ENCODE results near the gene OR4E2.
"Not testable (repeated sequence)": the region's sequence is repeated elsewhere in the genome, so short reads cannot be mapped to it uniquely, and the experiment has no call there.

OR4E2 gene, protein sequence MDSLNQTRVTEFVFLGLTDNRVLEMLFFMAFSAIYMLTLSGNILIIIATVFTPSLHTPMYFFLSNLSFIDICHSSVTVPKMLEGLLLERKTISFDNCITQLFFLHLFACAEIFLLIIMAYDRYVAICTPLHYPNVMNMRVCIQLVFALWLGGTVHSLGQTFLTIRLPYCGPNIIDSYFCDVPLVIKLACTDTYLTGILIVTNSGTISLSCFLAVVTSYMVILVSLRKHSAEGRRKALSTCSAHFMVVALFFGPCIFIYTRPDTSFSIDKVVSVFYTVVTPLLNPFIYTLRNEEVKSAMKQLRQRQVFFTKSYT

DNA sequence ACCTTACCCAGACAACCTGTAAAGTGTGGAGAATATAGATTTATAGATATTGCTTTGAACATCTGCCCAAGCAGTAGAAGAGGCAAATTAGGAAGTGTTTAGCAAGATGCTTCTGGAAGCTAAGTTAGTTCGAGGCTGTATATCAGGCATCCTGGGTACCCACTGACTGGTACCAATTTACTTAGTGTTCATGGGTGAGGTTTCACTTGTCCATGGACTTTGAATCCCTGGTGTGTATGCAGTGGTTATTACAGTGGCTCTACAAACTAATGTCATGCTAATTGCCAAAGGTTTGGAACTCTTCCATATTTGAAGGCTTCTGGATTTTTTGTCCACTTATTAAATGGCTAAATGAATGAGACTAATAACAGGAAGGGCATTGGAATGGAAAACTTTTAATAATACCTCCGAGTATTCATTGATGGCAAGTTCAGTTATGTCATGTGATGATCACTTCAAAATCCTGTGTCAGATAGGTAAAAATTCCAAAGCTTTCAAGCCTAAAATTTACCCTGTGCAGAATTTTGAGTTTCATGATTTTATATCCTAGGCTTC, at the start of gene OR4E2:
TSS of gene OR4E2 (plus strand) at position 505 of the 555 bp plus-strand sequence. CDS start 11,248 bp downstream, outside the sequence.
- no peak for DNase-seq

DNA sequence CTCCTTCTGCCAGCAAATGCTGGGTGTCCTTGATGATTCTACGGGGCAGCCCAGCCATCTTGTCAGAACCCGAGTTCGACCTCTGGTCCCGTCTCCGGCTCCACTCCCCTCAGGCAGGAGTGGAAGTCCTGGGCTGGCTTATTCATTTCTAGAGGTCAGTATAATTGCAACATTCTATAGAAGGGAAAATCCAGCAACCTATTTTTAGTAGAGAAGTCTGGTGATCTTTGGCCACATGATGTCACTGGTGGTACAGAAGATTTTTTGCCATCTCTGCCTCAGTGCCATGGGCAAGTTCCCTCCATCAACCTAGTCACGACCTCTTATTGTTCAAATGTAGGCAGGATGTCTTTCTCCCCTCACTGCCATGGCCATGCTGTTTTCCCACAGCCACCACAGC, 41.3 kb upstream of the OR4E2 start:
- DNase-seq, result no peak

DNA sequence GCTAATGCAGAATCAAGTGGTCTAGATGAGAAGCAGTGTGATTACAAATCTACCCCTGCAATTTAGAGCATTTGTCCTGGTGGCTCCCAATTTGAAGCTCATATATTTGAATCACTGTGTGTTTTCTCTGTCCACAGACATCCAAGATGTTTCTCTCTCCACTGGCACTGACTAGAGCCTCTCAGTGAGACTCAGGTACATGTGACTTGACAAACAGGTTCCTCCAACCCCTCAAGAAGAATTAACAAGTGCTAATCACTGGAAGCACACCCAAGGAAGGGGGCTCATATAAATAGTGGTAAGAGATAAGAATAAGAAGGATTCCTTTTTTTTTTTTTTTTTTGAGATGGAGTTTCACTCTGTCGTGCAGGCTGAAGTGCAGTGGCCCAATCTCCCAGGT, 39.4 kb upstream of the OR4E2 start:
- DNase-seq, result no peak

DNA sequence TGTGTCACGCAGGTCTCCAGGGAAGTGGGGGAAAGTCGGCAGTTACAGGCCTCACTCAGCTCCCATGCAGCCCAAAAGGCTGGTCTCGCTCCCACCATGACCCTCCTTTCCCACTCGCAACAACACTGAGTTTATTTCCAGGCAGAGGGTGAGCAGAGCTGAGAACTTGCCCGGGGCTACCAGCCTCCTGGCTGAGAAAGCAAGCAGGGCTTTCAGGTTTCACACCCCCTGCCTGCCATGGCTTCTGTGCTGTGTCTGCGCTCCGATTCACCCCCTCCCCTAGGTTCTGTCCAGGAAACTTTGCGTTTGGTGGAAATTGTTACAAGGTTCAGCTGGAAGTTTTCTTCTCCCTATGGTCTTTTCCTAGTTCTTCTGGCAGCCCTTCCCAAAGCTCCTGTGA, 36.0 kb upstream of the OR4E2 start:
- DNase-seq, result no peak

DNA sequence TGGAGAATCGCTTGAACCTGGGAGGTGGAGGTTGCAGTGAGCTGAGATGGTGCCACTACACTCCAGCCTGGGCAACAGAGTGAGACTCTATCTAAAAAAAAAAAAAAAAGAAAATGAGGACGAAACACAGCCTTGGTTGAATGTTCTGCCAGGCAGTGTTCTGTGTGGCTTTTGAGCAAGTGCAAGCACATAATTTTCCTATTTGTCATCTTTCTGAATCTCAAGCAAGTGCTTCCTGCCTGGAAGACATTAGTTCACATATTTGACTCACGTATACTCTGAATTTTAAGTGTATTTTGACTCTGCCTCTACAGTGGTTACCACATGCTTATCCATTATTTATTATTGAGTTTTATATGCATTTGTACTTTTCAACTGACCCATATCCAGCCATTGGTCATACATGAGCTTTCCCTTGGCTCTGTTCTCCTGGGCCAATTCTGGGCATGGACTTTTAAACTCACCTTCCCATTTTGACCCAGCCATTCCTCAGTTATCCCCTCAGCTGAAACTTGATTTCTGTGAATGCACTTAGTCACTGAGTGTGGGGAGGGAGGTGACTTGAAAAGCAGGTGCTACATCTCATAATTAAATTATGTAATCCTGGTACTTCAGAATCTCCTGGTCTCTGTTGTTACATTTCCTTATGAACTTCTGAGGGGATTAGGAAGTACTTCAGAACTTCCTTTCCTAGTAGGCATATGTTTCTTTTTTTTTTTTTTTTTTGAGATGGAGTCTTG, 27.0 kb upstream of the OR4E2 start:
- DNase-seq, result no peak

DNA sequence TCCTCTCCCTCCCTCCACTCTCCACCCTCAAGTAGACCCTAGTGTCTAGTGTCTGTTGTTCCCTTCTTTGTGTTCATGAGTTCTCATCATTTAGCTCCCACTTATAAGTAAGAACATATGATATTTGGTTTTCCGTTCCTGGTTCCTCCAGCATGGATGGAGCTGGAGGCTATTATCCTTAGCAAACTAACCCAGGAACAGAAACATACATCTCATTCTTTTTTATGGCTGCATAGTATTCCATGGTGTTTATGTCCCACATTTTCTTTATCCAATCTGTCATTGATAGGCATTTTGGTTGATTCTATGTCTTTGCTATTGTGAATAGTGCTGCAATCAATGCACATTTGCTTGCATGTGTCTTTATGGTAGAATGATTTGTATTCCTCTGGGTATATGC, 23.1 kb upstream of the OR4E2 start:
- not testable (repeated sequence) for DNase-seq

DNA sequence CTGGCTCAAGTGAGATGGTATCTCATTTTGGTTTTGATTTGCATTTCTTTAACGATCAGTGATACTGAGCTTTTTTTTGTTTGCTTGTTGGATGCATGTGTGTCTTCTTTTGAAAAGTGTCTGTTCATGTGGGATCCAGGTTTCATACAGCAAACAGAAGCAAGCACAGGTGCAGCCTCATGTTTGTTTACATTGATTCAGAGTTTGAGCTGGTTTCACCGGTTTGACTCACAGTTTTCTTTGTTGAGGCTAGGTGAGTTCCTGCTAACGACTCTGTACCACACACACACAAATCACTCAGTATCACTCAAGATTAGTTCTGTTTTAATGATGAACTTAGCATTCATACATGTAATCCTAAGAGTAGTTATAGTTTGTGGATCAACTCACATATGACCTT, 22.6 kb upstream of the OR4E2 start:
- no peak for DNase-seq

DNA sequence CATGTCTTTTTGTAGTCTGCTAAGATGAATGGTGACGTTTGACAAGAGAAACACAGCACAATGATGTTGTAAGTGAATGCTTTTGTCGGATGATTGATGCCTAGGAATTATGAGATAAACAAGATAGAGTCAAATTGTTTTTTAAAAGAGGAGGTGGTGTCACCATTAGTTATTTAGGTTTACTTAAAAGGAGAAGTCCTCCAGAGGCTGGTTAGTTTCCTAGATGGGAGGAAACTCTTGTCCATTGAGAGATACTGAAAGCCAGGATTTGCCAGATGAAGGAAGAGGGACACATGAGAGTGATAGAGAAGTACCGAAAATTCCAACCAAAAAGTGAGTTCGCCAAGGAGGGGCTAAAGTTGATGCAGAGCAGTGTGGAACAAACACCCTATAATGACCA, 18.8 kb upstream of the OR4E2 start, which contains the start of gene OR10G2:
TSS of gene OR10G2 (minus strand) at position 101 of the 400 bp plus-strand sequence. CDS start at position 3, 98 bp downstream.
- no peak for DNase-seq

DNA sequence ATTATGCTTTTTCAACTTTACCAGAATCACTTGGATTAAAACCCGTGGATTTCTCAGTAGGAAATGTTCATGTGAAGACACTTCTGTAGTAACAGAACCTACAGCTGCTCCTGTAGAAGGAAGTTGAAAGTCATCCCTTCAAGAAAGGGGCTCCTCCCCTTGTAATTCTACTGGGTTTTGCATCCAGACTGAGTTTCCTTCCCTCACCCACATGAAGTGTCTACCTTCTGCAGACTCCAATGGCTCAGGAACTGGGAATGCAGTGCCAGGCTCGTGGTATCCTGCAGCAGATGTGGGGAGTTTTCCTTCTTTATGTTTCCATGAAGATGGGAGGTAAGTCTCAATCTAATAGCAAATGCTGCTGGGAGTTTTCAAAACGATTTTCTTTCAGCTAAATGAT, 11.0 kb upstream of the OR4E2 start:
- no peak for DNase-seq

DNA sequence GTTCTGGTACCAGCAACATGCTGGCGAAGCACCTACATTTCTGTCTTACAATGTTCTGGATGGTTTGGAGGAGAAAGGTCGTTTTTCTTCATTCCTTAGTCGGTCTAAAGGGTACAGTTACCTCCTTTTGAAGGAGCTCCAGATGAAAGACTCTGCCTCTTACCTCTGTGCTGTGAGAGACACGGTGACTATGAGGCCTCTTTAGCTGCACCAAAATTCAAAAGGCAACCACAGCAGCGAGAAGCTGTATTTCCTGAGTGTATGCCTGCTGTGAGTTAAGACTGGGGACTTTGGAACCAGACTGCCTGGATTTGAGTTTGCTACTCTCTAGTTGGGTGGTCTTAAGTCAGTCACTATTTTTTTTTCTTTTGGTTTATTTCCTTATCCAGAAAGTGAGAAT, 10.2 kb upstream of the OR4E2 start:
- DNase-seq, result no peak

DNA sequence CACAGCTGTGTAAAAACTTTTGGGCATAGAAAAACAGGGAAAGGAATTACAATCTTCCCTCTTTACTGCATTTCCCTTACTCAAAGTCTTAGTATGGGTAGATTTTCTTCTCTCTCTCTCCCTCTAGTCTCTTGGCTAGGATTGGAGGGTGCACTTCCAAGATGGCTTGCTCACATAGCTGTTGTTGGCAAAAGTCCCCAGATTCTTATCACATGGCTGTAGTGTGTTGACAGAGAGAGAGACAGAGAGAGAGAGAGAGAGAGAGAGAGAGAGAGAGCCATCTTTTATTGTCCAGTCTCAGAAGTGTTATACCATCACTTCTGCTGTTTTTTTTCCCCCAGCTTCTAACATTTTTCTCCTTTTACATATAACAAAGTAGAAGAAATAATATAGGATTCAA, 6.3 kb upstream of the OR4E2 start:
- DNase-seq, result no peak

DNA sequence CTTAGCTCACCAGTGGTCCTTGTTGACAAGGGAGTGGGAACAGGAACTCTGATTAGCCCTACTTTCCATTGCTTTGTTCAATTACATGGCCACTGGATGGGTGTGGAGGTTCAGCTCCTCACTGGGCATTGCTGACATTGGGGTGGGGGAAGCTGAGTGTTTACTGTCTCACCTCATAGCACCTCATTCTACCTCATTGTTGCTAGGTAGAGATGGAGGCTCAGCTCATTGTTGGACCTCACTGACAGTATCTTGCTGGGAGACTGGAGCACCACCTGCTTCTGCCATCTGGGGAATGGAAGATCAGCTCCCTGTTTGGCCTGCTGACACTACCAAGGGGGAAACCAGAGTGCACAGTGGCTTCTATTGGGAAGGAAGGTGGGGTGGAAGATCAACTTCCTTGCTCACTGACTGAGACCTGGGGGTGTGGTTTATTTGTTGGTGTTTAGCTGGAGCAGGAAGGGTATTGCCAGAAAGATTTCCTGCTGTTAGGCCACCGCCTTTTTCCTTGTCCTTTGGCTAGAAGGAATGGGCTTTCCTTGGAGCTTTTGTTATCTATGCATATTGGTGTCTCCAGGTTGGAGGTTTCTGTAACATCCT, 1.3 kb upstream of the OR4E2 start:
- DNase-seq, result no peak

DNA sequence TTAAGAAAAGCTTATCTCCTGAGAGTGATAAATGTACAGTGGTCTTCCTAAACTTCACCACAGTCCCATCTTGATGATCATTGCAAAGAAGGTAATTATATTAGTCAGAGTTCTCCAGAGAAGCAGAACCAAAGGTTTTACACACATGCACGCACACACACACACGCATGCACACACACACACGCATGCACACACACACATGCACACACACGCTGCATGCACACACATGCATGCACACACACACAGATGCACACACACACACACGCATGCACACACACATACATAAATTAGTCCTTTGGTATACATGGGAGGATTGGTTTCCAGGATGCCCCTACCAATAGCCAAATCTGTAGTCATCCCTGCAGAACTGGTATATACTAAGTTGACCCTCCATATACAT, 580 bp downstream of the OR4E2 start:
- DNase-seq, result no peak

DNA sequence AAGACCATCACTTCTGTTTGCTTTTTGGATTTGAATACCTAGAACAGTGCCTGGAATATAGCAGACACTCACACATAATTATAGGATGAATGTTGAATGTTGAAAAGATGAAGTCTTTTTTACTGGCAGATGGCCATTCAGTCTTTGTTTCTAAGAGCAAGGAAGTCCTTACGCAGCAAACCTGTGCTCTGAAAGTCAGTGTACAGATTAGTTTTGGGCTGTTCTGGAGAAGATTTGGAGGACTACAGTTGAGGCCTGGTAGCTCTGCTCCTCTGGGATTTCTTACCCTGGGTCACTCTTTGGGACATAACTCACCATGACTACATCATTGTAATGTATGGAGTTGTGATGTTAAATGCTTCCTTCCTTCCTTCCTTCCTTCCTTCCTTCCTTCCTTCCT, 3.3 kb downstream of the OR4E2 start:
- DNase-seq, result no peak

DNA sequence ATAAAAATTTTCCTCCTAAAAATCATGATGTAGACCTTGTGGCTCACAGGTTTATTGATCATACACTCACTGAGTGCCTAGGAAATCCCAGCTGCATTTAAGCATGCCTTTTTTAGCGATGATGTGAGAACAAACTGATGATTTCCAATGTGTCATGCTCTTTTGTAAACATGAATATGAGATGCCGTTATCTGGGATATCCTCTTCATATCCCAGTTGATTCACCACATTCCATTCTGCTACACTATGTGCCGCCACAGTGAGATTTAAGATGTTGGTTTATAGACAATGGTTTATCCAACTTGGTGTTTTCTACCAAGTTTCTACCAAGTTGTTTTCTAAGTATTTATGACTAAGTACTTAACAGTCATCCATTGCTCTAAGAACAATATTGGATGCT, 14.7 kb downstream of the OR4E2 start:
- DNase-seq, result no peak

DNA sequence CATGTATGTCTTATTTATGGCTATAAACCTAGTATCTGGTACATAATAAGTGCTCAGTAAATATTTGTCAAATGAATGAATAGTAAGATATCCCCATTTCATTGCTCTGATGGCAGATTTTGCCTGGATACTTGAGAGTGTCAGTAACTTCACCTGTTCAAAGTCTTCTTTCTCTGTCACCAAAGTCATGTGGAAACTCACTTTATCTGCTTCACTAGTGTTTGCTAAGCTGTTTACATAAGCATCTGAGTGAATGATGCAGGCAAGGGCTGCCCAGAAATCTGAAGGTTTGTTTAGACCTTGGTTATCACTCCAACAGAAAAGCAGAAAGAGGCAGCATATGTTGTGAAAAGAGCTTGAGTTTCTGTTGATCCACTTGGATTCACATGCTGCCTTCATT, 15.6 kb downstream of the OR4E2 start:
- DNase-seq, result no peak

DNA sequence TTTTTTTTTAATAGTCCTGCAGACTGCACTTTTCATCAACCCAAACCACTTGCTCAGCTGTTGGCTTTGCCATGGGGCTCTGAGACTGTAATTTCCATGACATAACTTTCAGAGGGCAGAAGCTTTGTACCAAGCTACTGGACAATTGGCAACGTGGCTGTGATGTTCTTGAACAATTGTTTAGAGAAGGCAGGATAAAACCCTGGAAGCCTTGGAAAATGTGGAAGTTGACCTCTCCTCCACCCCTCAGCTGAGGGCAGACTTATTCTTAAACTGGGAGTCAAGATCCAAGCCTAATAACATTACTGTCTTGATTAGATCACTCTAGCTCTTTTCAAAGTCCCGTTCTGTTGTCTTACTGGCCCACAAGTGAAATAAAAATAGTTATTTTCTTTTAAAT, 17.7 kb downstream of the OR4E2 start:
- DNase-seq, result no peak

DNA sequence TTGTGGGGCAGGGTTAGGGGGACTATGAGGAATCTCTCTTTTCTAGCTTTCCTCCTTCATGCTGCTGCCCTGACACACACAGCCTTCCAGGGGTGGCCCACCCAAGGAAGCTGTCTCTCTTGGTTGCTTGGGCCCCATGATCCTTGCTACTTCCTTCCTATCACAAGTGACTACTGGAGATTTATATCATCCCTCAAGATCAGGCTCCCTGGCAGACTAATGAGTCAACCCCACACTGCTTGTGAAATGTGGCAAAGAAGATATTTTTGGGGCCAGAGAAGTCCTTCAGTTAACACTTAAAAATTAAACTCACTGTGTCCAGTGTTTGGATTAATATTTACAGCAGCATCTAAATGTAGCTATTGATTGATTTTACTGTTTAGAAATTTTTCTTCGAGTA, 18.5 kb downstream of the OR4E2 start:
- no peak for DNase-seq

DNA sequence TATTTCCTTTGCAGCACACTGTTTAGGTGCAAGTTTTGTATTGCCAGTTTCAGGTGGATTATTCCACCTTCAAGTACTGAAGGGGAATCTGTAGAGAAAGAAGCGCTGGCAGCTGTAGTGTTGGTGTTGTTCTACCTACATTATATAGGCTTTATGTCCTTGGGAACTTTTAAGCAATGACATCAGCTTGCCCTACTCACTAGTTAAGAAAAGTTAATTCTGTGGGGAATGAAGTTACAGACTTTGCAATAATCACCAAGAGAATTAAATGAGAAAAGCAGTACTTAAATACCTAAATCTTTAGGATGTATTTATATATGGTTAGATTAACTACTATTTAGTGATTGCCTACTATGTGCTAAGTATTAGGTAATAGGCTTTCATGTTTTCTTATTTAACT, 20.1 kb downstream of the OR4E2 start, which contains the start of gene OR4E1:
TSS of gene OR4E1 (minus strand) at position 101 of the 400 bp plus-strand sequence. CDS start 2,883 bp downstream, outside the sequence.
- DNase-seq, result no peak

DNA sequence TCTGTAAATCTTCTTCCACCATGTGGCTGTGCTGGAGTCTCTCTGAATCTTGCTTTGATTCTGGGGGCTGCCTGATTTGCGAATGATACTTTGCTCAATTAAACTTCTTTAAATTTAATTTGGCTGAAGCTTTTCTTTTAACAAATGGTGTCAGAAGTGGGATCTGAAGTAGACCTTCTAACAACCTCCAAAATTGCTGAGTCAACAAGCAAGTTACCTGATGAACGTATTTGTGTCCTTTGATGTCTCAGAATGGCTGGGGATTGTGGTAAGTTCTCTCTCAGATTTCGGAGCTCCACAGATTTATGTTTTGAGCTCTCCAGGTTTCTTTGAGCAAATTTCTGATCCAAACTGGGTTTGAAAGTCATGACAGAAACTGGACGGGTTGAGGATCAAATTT, 21.9 kb downstream of the OR4E2 start:
- no peak for DNase-seq

DNA sequence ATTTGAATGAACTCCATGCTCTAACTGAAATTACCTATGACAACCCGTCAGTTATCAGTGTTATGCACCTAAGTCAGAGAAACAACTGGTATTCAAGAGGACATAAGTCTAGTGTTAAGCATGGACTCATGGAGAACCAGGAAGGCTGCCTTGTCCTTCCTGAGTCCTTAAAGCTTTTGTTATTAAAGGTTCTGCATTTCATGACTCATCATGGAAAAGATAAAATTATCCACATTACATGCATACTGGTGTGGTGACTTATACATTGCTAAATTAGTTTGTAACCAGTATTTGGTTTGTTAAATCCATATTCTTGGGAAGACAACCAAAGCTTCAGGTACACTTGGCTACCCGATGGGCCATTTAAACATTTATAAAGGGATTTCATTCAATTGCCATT, 26.4 kb downstream of the OR4E2 start:
- DNase-seq, result no peak

DNA sequence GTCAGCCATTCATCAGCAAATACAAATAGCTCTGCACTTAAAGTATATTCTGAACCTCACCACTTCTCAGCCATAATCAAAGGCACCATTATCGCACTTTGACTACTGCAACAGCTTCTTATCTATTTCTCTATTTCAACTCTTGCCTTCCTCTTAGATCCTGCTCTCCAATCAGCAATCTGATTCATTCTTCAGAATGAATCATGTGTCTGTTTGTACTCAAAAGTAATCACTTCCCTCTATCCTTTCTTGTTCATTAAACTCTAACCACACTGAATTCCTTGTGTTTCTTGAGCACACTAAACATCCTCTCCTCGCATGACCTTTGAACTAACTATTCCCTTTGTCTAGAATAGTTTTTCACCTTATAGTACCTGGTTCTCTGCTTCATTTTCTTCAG, 32.8 kb downstream of the OR4E2 start:
- DNase-seq, result no peak

DNA sequence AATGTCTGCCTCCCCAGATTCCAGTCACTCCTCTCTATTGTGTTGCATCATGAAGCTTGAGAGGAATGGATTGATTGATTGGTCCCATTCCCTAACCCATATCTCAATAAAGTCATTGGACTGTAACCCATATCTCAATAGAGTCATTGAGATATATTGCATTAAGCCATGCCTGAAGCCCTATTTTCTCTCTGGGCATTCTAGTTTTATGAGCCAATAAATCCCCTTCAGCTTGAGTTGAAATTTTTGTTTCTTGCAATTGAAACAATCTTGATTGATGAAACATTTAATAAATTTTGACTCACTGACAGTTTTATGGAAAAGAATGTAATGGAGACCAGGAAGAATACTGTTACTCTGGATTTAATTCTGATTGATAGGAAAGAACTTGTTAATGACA, 40.8 kb downstream of the OR4E2 start:
- no peak for DNase-seq

DNA sequence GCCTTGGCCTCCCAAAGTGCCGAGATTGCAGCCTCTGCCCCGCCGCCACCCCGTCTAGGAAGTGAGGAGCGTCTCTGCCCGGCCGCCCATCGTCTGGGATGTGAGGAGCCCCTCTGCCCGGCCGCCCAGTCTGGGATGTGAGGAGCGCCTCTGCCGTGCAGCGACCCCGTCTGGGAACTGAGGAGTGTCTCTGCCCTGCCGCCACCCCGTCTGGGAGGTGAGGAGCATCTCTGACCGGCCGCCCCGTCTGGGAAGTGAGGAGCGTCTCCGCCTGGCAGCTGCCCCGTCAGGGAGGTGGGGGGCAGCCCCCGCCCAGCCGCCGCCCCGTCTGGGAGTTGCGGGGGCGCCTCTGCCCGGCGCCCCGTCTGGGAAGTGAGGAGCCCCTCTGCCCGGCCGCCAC, 44.0 kb downstream of the OR4E2 start:
- DNase-seq, result not testable (repeated sequence)
